NCI-H524 treated with DMSO at 0.1 percent for 48 hours (cell line): ENCODE results near the gene FANCI.

Experiments
- DNase-seq: peaks from one replicate; lab custom pipeline; 2025; lab: John Stamatoyannopoulos, UW

Gene FANCI

GRCh38 chr15:89361451-89362202 lies 117.8 kb downstream of the FANCI start:
- DNase-seq, result peak; percentile 28

DNA sequence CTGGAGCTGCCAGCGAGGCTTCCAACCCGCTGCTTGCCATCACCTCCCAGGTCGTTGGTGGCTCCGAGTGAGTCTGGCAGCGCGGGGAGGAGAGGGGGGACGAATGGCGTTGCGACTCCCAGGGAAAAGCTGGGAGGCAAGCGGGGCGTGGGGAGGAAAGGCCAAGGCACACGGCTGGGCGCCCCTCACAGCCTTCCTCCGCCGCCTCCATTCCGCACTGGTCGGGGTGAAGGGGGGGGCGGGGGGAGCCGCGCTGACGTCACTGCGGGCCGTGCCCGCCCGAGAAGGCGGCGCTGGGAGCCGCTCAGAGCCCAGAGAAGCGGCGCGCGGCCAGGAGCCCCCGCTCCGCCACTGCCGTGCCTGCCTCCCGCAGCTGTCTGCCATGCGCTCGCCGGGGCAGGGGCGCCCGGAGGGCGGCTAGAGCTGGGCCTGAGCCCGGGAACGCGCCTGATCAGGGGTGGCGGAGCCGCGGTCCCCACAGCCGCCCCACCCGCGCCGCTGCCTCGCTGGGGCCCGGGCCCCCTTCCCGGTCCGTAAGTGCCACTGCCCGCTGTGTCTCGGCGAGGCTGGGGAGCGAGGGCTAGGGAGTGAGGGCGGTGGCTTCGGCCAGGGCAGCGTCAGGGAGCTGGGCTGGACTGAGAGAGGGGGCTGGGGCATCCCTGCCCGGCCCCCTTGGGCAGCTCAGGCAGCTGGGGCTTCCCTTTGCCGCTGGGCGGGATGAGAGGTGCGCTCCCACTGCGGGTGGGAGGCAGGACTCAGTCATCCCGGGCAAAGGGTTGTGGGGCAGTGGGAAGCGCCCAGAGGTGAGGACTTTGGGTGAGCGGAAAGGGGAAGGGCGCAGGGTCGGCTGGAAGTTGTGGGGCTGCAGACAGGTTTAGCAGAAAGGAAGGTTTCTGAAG lies 118.7 kb downstream of the FANCI start:
- DNase-seq, result peak; percentile 28

GRCh38 chr15:89363133-89363532 lies 119.4 kb downstream of the FANCI start:
- DNase-seq, result no peak

DNA sequence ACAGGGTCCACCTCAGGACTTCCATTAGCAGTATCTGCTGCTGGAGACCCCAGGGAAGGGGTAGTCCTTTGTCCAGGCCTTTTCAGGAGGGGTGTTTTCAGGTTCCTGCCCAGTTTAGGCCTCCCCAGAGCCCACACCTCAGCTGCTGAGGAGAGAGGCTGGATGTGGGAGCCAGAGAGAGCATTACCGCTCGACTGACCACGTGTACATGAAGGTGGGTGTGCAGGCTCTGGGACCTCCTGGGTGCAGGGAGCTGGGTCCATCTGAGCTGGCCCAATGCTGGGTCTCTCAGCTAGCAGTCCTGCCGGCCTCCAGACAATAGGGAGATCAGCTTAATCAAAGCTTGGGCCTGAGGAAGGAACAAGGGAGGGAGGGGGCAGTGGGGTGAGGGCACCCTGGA lies 120.0 kb downstream of the FANCI start:
- no peak for DNase-seq

DNA sequence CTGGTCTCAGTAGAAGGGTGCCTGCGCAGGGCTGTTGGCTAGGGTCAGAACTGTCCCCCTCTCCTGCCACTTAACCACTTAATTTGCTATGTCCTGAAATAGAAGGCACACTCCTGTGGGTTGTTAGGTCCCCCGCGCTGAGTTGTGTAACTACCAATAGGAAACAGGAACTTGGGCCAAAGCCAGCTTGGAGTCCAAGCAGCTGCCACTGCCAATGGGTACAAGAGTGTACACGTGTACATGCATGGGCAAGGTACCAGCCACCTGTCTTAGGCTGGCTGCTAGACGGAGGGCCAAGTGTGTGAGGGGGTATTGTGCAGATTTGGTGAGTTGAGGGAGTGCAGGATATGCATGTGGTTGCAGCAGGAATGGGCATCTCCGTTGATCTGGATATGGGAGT lies 120.6 kb downstream of the FANCI start:
- no peak for DNase-seq

DNA sequence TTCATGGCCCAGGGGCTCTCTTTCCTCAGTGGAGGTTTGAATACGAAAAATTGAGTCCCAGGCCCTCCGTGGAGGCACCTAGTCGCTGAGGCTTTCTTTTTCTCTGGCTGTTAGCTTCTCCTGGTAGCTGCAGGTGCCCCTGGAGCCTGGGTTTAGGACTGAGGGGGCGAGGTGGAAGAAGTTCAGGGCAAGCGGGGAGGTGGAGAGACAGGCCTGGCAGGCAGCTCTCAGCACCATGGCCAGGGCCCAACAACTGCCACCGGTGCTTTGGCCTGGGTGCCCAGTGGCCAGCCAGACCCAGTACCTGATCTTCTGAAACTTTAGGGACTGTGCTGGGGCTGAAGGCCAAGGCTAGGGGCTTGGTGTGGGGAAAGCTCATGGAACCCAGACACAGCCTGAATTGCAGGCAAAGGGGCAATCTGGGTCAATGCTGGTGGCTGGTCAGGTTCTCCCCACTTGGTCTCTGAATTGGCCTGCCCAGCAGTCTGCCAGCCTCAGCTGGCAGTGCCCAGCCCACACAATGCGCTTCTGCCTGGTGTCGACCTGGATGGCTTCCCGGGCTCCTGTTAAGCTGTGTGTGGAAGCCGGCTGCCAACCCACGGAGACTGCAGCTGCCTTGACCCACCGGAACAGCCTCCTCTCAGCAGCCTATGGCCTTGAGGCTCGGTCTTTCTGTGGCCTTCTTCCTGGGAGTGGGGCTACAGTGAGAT lies 121.1 kb downstream of the FANCI start:
- no peak for DNase-seq

GRCh38 chr15:89365462-89366065 lies 121.8 kb downstream of the FANCI start:
- DNase-seq, result no peak
